ENCODE measurements around the gene CFAP46.
A peak's percentile ranks its signal among the peaks of the same experiment; 100 is the strongest.
"Not testable (repeated sequence)": the region's sequence is repeated elsewhere in the genome, so short reads cannot be mapped to it uniquely, and the experiment has no call there.

Gene CFAP46

DNA sequence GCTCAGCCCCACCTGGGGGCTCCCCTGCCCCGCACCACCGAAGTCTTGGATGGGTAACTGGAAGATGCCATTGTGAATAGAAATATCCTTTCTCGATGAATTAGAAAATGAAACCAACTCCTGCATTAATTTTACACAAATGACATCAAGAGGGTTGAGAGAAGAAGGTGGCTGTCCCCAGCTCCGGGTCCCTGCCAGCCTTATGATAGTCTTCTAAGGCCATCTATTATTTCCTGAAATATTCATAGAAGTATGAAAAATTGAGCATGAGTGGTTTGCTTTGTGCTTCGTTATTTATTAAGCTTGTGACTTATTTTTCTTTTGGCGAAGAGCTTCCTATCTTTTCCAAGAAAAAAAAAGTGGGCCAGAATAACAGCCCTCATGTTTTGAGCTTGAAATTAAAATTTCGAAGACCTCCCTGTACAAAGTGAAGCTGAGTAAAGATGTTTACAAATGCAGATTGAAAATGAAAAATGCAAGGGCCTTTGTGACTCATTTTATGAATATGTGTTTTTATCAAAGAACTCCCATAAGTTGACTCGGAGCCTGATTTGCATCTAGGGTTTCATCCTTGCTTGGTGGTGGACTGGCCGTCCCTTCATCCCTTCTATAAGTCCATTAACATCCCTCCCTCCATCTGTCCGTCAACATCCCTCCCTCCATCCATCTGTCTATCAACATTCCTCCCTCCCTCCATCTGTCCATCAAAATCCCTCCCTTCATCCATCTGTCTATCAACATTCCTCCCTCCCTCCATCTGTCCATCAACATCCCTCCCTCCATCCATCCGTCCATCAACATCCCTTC, 20.5 kb upstream of the CFAP46 start:
- DNase-seq (ENCODE audit: low spot score), result no peak

DNA sequence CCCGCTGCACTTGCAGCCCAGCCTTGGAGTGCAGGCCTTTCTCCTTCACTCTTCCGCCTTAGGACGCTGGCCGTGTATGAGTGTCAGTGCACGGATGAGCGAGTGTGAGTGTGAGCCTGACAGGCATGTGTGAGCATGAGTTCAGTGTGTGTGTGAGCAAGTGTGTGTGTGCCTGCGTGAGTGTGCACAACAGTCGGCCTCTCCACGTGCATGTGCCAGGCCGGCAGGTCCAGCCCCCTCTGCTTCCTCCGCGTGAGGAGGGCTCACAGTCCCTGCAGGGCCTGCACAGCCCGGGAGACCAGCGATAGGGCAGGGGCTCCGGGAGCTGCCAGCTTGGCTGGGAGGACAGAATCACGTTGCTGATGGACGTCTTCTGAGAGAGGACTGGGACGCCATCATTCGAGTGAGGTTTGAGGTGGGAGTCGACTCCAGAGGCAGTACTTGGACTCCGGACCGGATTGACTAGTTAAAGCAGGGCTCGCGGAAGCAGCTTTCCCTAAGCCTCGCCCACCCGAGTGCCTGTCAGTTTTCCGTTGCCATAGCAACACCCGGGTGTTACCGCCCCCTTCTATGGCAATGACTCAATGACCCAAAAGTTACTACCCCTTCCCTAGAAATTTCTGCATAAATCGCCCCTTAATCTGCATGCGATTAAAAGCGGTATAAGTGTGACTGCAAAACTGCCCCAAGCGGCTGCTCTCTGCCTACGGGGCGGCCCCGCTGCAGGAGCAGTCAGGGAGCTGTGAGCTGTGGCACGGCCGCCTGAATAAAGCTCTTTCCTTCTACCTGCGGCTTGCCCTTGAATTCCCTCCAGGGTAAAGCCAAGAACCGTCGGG, 19.6 kb upstream of the CFAP46 start:
- peak; percentile 22 for DNase-seq (ENCODE audit: low spot score)

DNA sequence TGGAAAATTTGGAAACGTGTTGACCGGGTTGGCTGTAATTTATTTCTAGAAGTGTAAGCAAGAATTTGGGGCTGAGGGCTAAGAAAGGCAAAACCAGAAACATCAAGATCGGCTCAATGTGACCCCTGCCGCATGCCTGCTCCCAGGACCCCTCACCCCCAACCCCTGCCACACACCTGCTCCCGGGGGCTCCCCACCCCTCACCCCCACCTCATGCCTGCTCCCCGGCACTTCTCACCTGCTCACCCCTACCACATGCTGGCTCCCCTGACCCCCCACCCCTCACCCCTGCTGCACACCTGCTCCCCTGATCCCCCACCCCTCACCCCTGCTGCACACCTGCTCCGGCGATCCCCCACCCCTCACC, 19.0 kb upstream of the CFAP46 start:
- no peak for DNase-seq (ENCODE audit: low spot score)

DNA sequence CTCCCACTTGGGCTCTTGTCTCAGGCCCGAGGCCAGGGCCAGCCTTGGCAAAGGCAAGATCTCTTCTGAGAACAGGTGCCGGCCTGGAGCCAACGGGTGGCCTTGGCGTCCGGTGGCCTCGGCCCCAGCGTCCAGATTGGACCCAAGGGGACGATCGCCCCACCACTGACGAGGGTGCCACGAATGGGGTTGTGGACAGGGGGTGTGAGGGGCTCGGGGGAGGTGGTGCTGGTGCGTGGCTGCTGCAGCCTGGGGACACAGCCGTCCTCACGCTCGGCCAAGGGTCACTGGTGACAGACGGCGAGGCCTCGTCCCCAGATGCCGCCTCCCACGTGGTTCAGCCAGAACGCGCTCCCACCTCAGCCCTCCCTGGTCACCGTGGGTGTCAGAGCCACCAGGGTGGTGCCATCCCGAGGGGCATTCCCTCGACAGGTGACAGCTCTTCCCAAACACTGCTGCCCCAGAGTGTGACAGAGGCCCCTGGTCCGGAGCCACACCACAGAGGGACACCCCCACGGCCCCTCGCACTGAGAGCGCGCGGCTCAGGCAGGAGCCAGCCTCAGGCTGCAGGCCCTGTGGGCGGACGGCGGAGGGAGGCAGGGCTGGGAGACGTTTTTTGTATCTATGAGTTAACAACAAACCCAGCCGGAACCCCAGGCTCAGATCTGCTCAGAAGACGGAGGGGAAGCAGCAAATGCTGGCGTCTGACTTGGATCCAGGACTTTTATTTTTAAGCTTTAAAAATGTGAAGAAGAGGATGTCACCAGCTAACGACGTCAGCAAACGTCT, 18.5 kb upstream of the CFAP46 start:
- DNase-seq (ENCODE audit: low spot score), result no peak

DNA sequence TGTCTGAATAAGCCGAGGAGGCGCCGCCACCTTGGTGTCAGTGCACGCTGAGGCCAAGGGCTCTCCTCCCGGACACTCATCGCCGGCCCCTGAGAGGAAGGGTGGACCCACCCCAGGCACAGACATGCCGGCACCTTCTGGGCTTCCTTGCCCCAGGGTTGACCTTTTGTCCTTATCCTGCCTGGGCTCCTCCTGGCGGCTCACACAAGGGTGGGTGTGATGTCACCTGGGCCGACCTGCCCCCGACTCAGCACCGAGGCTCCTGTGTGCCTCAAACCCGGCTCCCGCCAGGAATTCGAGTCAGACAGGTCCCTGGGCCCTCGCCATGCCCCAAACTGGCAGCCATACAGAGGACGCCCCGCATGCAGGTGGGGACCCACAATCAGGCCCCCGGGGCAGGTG, 17.7 kb upstream of the CFAP46 start:
- no peak for DNase-seq (ENCODE audit: low spot score)

DNA sequence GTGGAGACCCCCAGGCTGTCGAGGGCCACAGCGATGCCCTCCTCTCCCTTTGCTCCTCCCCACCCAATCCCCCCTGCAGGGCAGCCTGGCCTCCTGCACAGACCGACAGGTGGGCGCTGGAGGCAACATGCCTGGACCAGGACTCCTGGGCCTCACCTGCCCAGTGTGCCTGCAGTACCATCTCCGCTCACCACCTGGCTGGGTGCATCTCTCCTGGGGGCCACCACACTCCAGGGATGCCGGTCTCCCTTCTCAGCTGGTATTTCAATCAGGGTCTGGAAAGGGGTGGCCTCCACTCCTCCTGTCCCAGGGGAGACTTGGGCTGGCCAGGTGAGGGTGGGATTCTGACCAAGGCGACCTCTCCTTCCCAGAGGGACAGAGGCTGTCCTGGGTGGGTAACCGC, 17.2 kb upstream of the CFAP46 start:
- no peak for DNase-seq (ENCODE audit: low spot score)

DNA sequence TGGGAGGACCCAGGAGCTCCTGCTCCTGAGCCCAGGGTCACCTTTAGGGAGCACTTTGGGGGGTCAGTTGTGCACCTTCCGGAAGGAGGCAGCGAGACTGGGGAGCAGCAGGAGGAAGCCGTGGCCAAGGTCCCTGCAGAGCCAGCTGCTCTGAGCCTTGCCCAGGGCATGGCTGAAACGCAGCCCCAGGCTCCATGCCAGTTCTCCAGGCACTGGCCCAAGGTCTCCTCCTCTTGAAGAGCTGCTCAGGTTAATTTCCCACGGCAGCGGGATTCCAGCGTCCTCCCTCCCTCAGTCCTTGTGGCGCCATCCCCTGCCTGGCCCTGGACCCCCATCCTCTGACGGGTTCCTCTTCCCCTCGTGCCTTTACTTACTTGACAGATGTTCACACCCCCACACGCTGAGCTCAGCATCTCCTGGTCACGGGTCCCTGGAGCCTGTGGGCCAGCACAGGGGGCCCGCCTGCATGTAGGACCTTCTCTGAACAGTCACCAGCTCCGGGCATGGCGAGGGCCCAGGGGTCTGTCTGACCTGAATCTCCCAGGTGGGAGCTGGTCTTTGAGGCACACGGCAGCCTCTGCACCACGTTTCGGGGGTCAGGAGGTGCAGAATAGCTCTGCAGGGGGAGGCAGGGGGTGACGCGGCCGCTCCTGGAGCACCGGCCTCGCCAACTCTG, 16.7 kb upstream of the CFAP46 start:
- no peak for DNase-seq (ENCODE audit: low spot score)

DNA sequence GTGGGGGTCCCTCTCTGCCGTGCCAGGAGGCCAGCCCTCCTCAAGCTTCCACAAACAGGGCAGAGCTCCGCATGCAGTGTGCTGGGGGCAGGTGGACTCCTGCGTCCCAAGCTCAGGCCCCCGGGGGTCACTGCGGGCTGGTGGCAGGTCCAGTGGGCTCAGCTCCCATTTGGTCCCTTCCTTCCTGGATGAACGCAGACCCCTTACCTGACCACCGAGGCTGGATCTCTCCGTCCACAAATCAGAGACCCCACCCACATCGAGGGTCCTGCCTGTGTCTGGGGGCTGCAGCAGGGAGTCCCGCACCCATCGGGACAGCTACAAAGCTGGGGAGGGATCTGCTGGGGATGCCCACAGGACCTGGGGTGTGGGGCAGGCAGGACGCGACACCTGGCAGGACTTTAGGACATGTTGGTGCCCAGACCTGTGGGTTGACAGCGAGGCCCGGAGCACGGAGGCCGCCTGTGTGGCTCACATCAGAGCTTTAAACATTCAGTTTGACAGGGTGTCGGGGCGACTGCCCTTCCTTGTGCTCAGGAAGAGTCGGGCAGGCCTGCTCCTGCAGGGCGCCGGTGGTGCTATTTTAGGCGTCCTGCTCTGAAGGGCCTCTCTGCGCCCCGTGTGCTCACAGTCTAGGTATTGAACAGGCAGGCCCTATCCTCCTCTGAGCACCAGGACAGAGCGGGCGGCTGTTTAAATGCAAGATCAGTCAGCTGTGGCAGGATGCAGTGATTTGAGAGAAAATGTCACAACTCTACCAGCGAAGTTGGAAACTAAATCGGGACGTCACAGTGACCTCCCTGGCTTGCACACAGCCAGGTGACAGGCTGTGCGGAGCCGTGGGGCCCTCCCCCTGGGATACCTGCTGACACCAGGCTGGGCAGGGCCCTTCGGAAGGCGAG, 15.9 kb upstream of the CFAP46 start:
- no peak for DNase-seq (ENCODE audit: low spot score)

DNA sequence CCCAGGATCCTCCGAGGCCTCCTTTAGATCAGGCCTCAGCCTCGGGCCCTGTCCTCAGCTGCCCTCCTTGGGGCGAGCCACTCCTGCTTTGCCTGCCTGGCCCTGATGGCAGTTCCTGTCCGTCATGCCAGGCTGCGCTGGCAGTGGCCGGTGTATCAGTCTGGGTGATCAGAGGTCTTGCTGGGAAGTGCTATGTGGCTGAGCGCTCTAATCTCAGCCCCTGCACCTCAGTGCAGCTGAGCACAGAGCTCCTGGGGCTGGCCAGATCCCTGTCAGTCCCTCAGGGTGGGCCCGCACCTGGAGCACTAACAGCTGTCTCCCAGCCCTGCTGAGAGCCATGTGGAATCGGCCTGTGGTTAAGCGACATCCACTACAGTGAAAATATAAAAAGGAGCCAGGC, 14.8 kb upstream of the CFAP46 start:
- no peak for DNase-seq (ENCODE audit: low spot score)

DNA sequence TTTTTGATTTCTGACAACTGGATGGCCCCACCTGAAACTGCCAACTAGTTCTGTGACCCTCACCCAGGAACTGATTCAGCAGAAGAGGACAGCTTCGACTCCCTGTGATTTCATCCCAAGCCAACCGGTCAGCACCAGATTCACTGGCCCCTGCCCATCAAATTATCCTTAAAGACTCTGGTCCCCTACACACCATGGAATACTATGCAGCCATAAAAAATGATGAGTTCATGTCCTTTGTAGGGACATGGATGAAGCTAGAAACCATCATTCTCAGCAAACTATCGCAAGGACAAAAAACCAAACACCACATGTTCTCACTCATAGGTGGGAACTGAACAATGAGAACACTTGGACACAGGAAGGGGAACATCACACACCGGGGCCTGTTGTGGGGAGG, 13.9 kb upstream of the CFAP46 start:
- DNase-seq (ENCODE audit: low spot score), result not testable (repeated sequence)

DNA sequence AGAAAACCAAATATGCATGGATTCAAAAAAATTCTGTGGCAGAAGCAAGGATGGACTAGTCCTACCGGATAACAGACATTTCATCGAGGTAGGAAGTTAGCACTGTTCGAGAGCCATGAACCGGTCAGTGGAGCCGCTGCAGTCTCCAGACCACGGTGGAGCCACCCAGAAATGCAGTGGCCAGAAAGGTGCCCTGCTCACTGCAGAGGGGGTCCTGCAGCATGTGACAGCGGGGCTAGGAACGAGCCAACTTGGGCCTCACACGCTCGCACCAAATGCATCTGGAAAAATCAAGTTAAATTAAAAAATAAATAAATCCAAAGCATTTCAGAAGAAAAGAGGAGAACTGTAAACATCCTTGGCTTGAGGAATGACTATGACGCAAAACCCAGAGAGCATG, 13.1 kb upstream of the CFAP46 start:
- DNase-seq (ENCODE audit: low spot score), result no peak

DNA sequence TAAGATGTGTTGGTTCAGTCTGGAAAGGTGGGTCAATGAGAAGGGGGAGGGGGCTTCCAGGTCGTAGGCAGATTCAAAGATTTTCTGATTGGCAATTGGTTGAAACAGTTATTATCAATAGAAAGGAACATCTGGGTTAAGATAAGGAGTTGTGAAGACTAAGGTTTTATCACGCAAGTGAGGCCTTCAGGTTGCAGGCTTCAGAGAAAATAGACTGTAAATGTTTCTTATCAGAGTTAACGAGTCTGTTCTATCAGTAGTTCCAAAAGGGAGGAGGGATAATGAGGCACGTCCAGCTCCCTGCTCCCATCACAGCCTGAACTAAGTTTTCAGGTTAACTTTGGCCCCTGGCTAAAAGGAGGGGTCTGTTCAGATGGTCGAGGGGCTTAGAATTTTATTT, 11.1 kb upstream of the CFAP46 start:
- DNase-seq (ENCODE audit: low spot score), result no peak

DNA sequence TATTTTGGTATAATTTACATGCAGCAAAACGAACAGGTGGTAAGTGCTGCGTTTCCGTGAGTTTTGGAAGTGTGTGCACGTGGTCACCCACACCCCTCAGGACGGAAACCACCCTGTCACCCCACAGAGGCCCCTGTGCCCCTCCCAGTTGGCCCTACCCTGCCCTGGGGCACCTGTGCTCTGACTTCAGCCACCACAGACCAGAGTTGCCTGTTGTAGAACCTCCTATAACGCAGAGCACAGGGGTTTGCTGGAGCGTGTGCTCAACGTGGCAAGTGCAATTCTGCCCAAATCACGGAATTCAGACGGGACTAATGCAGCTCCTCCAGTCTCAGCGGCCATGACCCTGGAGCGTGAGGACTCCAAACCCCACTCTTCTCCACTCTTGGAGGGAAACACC, 9.6 kb upstream of the CFAP46 start:
- DNase-seq (ENCODE audit: low spot score), result no peak

DNA sequence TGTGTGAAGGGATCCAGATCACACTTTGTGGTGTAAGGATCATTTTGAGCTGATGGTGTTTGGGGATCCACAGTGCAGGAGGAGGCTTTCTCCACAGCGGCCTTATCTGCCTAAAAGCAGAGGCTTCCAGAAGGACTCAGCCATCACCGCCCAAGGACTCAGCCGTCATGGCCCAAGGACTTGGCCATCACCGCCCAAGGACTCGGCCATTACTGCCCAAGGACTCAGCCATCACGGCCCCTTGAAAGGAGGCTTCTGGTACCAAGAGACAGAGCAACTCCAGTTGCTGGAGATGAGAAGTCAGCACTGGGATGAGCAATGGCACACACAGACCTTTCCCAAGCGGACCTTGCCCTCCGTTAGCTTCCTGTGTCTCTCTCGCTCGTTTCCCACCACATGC, 6.0 kb upstream of the CFAP46 start:
- DNase-seq (ENCODE audit: low spot score), result no peak

DNA sequence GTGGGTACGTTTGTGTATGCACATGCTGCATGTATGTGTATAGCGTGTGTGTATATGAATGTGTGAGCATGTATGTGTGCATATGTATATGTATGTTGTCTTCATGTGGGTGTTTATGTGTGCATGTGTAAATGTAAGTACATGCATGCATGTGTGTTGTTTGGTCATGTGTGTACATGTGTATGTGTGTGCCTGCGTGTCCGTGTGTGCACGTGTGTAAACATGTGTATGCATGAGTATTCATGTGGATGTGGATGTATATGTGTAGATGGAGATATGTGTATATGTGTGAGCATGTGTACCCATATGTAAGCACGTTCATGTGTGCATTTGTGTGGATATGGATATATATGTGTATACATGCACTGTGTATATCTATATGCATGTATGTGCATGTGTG, 5.5 kb upstream of the CFAP46 start:
- DNase-seq (ENCODE audit: low spot score), result no peak

DNA sequence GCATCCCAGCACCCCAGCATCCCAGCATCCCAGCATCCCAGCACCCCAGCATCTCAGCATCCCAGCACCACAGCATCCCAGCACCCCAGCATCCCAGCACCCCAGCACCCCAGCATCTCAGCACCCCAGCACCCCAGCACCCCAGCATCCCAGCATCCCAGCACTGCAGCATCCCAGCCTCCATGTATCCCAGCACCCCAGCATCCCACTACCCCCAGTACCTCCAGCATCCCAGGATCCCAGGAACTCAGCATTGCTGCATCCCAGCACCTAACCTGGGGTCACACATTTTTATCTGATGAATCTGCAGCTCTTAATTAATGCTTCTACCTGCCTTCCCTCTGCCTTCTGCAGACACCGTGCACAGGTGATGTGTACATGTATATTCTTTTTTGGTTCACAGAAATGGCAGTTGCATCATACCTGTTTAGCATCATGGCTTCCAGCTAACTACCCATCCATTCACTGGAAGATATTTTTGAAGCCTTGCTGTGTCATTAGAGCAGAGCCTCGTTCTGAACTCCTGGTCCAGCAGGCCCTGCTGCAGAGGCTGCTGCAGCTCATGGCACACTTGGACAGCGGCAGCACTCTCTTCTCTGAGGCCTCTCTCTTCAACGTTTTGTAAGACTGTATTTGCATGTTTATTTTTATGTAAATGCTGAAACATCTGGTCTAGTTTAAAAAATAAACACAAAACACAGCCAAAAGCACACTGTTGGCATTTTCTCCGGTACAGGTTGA, 4.6 kb upstream of the CFAP46 start:
- peak; percentile 39 for DNase-seq (ENCODE audit: low spot score)

DNA sequence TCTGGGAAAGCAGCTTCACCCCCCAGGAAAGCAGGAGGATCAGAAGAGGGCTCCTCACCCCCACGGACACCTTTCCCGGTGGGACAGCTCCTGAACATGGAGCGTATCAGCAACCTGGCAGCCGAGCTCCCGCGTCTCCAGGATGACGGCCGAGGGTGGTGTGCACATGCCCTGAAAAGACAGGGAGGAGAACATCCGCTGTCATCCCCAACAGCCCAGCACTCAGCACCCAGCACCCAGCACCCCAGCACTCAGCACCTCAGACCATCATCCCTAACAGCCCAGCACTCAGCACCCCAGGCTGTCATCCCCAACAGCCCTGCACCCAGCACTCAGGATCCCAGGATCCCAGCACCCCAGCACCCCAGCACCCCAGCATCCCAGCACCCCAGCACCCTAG, 3.9 kb upstream of the CFAP46 start:
- no peak for DNase-seq (ENCODE audit: low spot score)

DNA sequence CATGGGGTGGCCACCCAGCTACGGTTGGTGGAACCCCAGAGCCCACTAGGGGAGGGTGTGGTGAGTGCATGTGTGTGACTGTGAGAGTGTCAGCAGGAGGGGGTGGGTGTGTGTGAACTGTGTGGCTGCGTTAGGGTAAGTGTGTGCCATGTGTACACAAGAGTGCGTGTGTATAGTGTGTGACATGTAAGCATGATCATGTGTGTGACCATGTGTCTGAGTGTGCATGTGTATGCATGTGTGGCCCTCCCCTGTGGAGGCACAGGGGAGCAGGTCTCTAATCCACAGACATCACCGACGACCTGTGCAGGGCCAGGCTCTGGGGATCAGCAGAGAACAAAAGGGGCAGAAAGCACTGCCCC, 3.5 kb upstream of the CFAP46 start:
- DNase-seq (ENCODE audit: low spot score), result no peak

DNA sequence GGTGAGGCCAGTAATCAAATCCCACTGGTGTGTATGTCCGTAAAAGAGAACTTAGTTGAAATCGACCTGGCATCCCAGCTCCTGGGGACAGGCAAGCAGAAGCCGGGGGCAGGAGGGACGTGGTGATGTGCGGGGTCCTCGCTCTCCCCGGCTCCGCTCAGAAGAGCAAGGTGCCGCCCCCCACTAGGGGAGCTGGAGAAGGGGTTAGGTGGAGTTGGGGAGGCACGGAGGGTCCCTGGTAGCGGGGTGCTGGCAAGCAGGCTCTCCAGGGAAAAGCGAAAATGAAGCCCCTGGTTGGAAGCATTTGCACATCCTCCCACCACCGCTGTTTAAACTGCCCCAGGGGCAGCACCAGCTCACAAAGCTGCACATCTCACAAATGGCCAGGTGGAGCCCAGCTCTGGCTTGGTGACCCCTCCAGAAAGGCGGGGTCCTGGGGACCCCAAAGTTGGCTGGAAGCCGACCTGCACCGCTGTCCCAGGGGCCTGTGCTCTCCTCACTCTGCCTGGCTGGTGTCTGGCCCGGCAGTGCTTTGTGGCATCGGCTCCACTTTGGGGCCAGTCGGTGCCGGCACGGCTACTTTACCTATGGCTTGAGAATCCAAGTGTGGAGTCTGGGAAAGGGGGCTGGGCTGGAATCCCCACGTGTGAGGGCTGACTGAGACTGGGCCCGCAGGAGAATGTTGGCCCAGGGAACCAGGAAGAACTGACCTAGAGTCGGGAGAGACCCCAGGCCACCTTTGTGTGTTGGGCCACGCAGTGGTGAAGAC, 2.9 kb upstream of the CFAP46 start:
- DNase-seq (ENCODE audit: low spot score), result no peak

DNA sequence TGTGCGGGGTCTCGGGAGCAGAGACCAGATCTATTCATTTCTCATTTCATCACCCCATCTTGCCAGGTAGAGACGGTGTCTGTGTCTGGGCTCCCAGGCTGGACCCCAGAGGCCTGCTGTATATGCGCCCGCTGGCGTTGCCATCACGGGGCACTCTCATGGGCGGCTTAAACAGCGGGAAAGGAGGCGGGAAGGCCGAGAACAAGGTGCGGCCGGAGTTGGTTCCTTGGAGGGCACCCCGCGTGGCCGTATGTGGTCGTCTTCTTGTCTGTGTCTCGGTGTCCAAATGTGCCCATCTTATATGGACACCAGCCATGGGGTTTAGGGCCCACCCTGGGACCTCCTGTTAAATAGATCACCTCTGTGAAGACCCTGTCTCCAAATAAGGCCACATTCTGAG, 2.1 kb upstream of the CFAP46 start:
- DNase-seq (ENCODE audit: low spot score), result no peak

Measured in pons (tissue), 1 donor.